K562 (cell line): Measurements from ENCODE around the gene GAB2.

ENCODE experiments used
- CTBP1 ChIP-seq: fragments of 450-650 bp; IDR thresholded peaks from 2 replicates; pipeline ENCODE4 v1.6.1; 2016; ENCODE audit warnings: borderline replicate concordance
- TCF7 ChIP-seq: sonication (generic); IDR thresholded peaks from 2 replicates; pipeline ENCODE4 v1.6.1; 2016; ENCODE audit warnings: antibody characterized with exemption, borderline replicate concordance

GRCh38 chr11:78195917-78196560 lies 221.6 kb downstream of the GAB2 start:
- TF ChIP-seq TCF7 = no peak
- no peak for TF ChIP-seq CTBP1
